OCI-LY7 (cell line): Measurements from ENCODE around the gene CNOT10. TPM values are rescaled to one million over a fixed set of nuclear protein-coding genes. Genes with fewer than 3 reads are reported as not detected.
"Not testable (repeated sequence)": the region's sequence is repeated elsewhere in the genome, so short reads cannot be mapped to it uniquely, and the experiment has no call there.

Experiments
- BruUV-seq: library from RNA; stranded (reverse); fragments of 400-500 nt; replicated peaks from 2 replicates; lab custom pipeline; 2021; lab: Mats Ljungman, UMichigan
- CTCF ChIA-PET: fragments of 300-600 bp; sonication (Branson Sonifier 250); formaldehyde crosslinking; loops from one replicate; lab custom pipeline; 2022; ENCODE audit warnings: antibody characterized with exemption; ENCODE audit not compliant: unreplicated experiment; lab: Charles Lee
- POLR2A ChIA-PET: fragments of 300-600 bp; sonication (Branson Sonifier 250); formaldehyde crosslinking; loops from one replicate; lab custom pipeline; 2022; ENCODE audit warnings: antibody characterized with exemption; lab: Charles Lee
- DNase-seq: peaks from one replicate; pipeline ENCODE4 v3.0.0-alpha.2; 2015; ENCODE audit warnings: low spot score
- H2AFZ ChIP-seq: fragments of 200-600 bp; sonication (generic), shearing (Covaris generic); 2 replicates; pipeline ENCODE4 v1.6.1; 2014; ENCODE audit warnings: mild to moderate bottlenecking, antibody characterized with exemption, low read length, moderate library complexity
- H3K27ac ChIP-seq: fragments of 200-600 bp; sonication (generic); 2 replicates; pipeline ENCODE4 v1.5.1; 2014; ENCODE audit warnings: mixed run types, low read depth, mild to moderate bottlenecking, moderate library complexity, low read length, inconsistent platforms; ENCODE audit not compliant: poor library complexity, severe bottlenecking
- H3K36me3 ChIP-seq: fragments of 200-600 bp; sonication (generic); 2 replicates; pipeline ENCODE4 v1.6.1; 2014; ENCODE audit warnings: mild to moderate bottlenecking, antibody characterized with exemption, low read length, moderate library complexity, mixed read lengths; ENCODE audit not compliant: insufficient read depth
- H3K4me1 ChIP-seq: fragments of 200-600 bp; sonication (generic); 2 replicates; pipeline ENCODE4 v1.5.1; 2014; ENCODE audit warnings: mild to moderate bottlenecking, low read length; ENCODE audit not compliant: insufficient read depth, poor library complexity, severe bottlenecking
- H3K4me2 ChIP-seq: fragments of 200-600 bp; sonication (generic); 2 replicates; pipeline ENCODE4 v1.6.1; 2014; ENCODE audit warnings: mild to moderate bottlenecking, low read length
- H3K4me3 ChIP-seq: fragments of 200-600 bp; sonication (generic); 2 replicates; pipeline ENCODE4 v1.5.1; 2014; ENCODE audit warnings: mild to moderate bottlenecking, low read depth, low read length; ENCODE audit not compliant: poor library complexity, severe bottlenecking
- H3K79me2 ChIP-seq: fragments of 200-600 bp; sonication (generic); 2 replicates; pipeline ENCODE4 v1.6.1; 2016; ENCODE audit warnings: low read depth, mild to moderate bottlenecking, low read length, moderate library complexity, mixed read lengths; ENCODE audit not compliant: insufficient read depth
- H3K9me2 ChIP-seq: fragments of 200-600 bp; sonication (generic); 2 replicates; pipeline ENCODE4 v1.6.1; 2016; ENCODE audit warnings: mild to moderate bottlenecking, low read length, mixed read lengths; ENCODE audit not compliant: insufficient read depth
- H3K9me3 ChIP-seq: fragments of 200-600 bp; sonication (generic); 2 replicates; pipeline ENCODE4 v1.6.1; 2014; ENCODE audit warnings: mild to moderate bottlenecking, mixed run types, low read length, mixed read lengths
- H4K20me1 ChIP-seq: fragments of 200-600 bp; sonication (generic); 2 replicates; pipeline ENCODE4 v1.6.1; 2014; ENCODE audit warnings: mild to moderate bottlenecking, antibody characterized with exemption, low read length, moderate library complexity, mixed read lengths; ENCODE audit not compliant: insufficient read depth
- CTCF ChIP-seq: fragments of 200-600 bp; sonication (generic); conservative IDR thresholded peaks from 2 replicates; pipeline ENCODE4 v1.5.1; 2014; ENCODE audit warnings: mild to moderate bottlenecking, antibody characterized with exemption, low read length, moderate library complexity, mixed read lengths
- EZH2phosphoT487 ChIP-seq: fragments of 200-600 bp; sonication (generic); IDR thresholded peaks from 2 replicates; pipeline ENCODE4 v1.6.1; 2018; ENCODE audit warnings: low read depth, borderline replicate concordance, mild to moderate bottlenecking, mixed run types, antibody characterized with exemption, low read length, moderate library complexity, mixed read lengths
- intact Hi-C: fragments of 100-400 bp; cut with micrococcal nuclease; formaldehyde crosslinking; loops from one replicate; pipeline ENCODE4 v1.10.0; 2022; ENCODE audit not compliant: unreplicated experiment
- total RNA-seq, 2 experiments: library from RNA; depleted of rRNA in 1 of 2; stranded (reverse); fragments of >200 nt in 1 of 2; shearing (Covaris generic) in 1 of 2; gene quantifications; 2 replicates each; pipeline ENCODE4 v1.2.3, GENCODE V29; 2014 to 2022

CNOT10 gene
- total RNA-seq, 2 experiments from 2014 or later = 56.1 to 60.3 TPM

GRCh38 chr3:32782407-32782806 is 97.4 kb downstream of the CNOT10 start:
- no TSS peak for BruUV-seq
- Histone ChIP-seq H3K9me3 (no peaks in the 10 kb centered on the region), H3K4me3 (no peak overlapping the region), H3K4me2 (no peak overlapping the region), H2AFZ (no peak overlapping the region), H3K4me1 (no peaks in the 10 kb centered on the region), H3K27ac (no peak overlapping the region), H3K79me2 (no peaks in the 10 kb centered on the region), H3K36me3 (no peaks in the 10 kb centered on the region), H4K20me1 (no peaks in the 10 kb centered on the region), H3K9me2 (no peaks in the 10 kb centered on the region)
- POLR2A ChIA-PET = no interaction called here
- CTCF ChIA-PET = no interaction called here
- no peak for DNase-seq
- TF ChIP-seq EZH2phosphoT487 (no peak), CTCF (no peak)
- intact Hi-C loops = no loop called here

DNA sequence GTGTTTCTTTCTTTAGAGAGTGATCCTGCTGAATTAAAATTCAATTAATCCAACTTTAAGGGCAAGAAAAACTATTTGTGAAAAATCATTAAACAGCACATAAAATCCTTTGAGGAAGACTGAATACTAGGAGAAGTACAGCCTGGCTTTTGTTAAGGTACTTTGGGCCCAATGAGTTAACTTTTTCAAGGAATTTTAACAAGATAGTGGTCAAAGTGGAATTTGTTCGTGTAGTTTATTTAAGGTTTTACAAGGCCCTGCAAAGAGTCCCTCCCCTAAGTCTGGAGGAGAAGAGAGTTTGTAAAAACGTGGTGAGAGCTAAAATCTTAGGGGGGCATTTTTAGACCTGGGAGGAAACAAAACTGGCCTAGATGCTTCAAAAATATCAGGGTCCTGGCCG is 106.8 kb downstream of the CNOT10 start:
- DNase-seq = no peak
- no peak for TF ChIP-seq EZH2phosphoT487
- TF ChIP-seq CTCF = no peak
- POLR2A ChIA-PET = no interaction called here
- intact Hi-C loops = no loop called here
- Histone ChIP-seq H3K4me2 (no peak overlapping the region), H3K4me3 (no peak overlapping the region), H3K4me1 (no peaks in the 10 kb centered on the region), H3K27ac (no peak overlapping the region), H3K36me3 (no peaks in the 10 kb centered on the region), H3K9me3 (no peaks in the 10 kb centered on the region), H4K20me1 (no peaks in the 10 kb centered on the region), H2AFZ (no peak overlapping the region), H3K79me2 (no peaks in the 10 kb centered on the region), H3K9me2 (no peaks in the 10 kb centered on the region)
- CTCF ChIA-PET = no interaction called here
- no TSS peak for BruUV-seq

GRCh38 chr3:32794487-32795308 is 109.7 kb downstream of the CNOT10 start:
- CTCF ChIA-PET = no interaction called here
- TF ChIP-seq CTCF (no peak), EZH2phosphoT487 (no peak)
- H3K4me2 ChIP-seq = no peak overlapping the region
- no peaks in the 10 kb centered on the region for H3K9me2 ChIP-seq
- no peaks in the 10 kb centered on the region for H3K79me2 ChIP-seq
- no peak for DNase-seq
- intact Hi-C loops = no loop called here
- no peaks in the 10 kb centered on the region for H3K9me3 ChIP-seq
- H3K4me3 ChIP-seq = no peak overlapping the region
- no peaks in the 10 kb centered on the region for H3K4me1 ChIP-seq
- H2AFZ ChIP-seq = no peak overlapping the region
- POLR2A ChIA-PET = interaction anchor here (0.6 kb wide), 1 partner anchor 352 kb away, joined by 3 read pairs; no protein-coding TSS in a partner anchor
- BruUV-seq = no TSS peak
- no peaks in the 10 kb centered on the region for H3K36me3 ChIP-seq
- H4K20me1 ChIP-seq = no peaks in the 10 kb centered on the region
- no peak overlapping the region for H3K27ac ChIP-seq

DNA sequence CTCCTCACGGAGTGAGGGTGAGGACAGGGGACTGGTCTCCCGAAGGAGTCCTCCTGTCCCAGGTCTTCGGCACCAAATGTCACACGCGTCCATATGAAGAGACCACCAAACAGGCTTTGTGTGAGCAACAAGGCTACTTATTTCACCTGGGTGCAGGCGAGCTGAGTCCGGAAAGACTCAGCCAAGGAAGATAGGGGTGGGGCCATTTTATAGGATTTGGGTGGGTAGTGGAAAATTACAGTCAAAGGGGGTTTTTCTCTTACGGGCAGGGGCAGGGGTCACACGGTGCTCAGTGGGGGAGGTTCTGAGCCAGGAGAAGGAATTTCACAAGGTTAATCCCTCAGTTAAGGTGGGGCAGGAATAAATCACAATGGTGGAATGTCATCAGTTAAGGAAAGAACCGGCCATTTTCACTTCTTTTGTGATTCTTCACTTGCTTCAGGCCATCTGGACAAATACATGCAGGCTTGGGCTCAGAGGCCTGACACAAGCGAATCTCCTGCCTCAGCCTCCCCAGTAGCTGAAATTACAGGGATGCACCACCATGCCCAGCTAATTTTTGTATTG is 111.5 kb downstream of the CNOT10 start:
- POLR2A ChIA-PET, H3K9me2 ChIP-seq, CTCF ChIA-PET, H3K79me2 ChIP-seq, H3K36me3 ChIP-seq, H3K9me3 ChIP-seq, H3K4me2 ChIP-seq, H2AFZ ChIP-seq, H3K27ac ChIP-seq, BruUV-seq, DNase-seq, H3K4me3 ChIP-seq, H4K20me1 ChIP-seq, H3K4me1 ChIP-seq, intact Hi-C loops: not testable (repeated sequence)
